Stimulated activated CD8-positive, alpha-beta memory T cell treated with anti-CD3 and anti-CD28 coated beads, Interleukin-7, amount 100 ng/mL, for 1 hour (primary cell): Measurements from ENCODE around the gene PLCG1.

ENCODE experiments used
- DNase-seq, 2 donors: peaks; one replicate each; pipeline ENCODE4 v3.0.0-alpha.2; 2020; ENCODE audit warnings: low read depth in 2 of 2

The PLCG1 gene

GRCh38 chr20:41167118-41167470 lies 29.8 kb downstream of the PLCG1 start:
- DNase-seq = no peak

- DNase-seq = no peak
Measured at GRCh38 chr20:41167481-41168253, 30.3 kb downstream of the PLCG1 start.

- no peak for DNase-seq
Measured at GRCh38 chr20:41168281-41169161, 31.2 kb downstream of the PLCG1 start.

- no peak for DNase-seq
Measured at GRCh38 chr20:41169162-41169690, 31.9 kb downstream of the PLCG1 start.

GRCh38 chr20:41169791-41170351 lies 32.5 kb downstream of the PLCG1 start:
- DNase-seq = no peak

GRCh38 chr20:41170386-41171105 lies 33.2 kb downstream of the PLCG1 start:
- DNase-seq = no peak

GRCh38 chr20:41171736-41172295 lies 34.5 kb downstream of the PLCG1 start:
- DNase-seq = no peak

- no peak for DNase-seq
Measured at GRCh38 chr20:41172296-41173140, 35.2 kb downstream of the PLCG1 start.

- DNase-seq = peak; percentile 42 to 53
Measured at GRCh38 chr20:41173161-41173721, 35.9 kb downstream of the PLCG1 start.

- no peak for DNase-seq
Measured at GRCh38 chr20:41173791-41174341, 36.5 kb downstream of the PLCG1 start.

- DNase-seq = no peak
Measured at GRCh38 chr20:41174373-41174772, 37.0 kb downstream of the PLCG1 start.

- no peak for DNase-seq
Measured at GRCh38 chr20:41174782-41175181, 37.4 kb downstream of the PLCG1 start.

- no peak for DNase-seq
Measured at GRCh38 chr20:41175201-41175651, 37.9 kb downstream of the PLCG1 start.

GRCh38 chr20:41175727-41176330 lies 38.5 kb downstream of the PLCG1 start:
- no peak for DNase-seq

GRCh38 chr20:41176711-41177552 lies 39.6 kb downstream of the PLCG1 start:
- no peak for DNase-seq

- DNase-seq = no peak
Measured at GRCh38 chr20:41177636-41178035, 40.3 kb downstream of the PLCG1 start.

GRCh38 chr20:41178495-41178894 lies 41.2 kb downstream of the PLCG1 start:
- DNase-seq = no peak

- DNase-seq = no peak
Measured at GRCh38 chr20:41178904-41179432, 41.6 kb downstream of the PLCG1 start.
